ENCODE measurements around the gene S1PR4.
A peak's percentile ranks its signal among the peaks of the same experiment; 100 is the strongest.
"Not testable (repeated sequence)": the region's sequence is repeated elsewhere in the genome, so short reads cannot be mapped to it uniquely, and the experiment has no call there.

S1PR4 gene

DNA sequence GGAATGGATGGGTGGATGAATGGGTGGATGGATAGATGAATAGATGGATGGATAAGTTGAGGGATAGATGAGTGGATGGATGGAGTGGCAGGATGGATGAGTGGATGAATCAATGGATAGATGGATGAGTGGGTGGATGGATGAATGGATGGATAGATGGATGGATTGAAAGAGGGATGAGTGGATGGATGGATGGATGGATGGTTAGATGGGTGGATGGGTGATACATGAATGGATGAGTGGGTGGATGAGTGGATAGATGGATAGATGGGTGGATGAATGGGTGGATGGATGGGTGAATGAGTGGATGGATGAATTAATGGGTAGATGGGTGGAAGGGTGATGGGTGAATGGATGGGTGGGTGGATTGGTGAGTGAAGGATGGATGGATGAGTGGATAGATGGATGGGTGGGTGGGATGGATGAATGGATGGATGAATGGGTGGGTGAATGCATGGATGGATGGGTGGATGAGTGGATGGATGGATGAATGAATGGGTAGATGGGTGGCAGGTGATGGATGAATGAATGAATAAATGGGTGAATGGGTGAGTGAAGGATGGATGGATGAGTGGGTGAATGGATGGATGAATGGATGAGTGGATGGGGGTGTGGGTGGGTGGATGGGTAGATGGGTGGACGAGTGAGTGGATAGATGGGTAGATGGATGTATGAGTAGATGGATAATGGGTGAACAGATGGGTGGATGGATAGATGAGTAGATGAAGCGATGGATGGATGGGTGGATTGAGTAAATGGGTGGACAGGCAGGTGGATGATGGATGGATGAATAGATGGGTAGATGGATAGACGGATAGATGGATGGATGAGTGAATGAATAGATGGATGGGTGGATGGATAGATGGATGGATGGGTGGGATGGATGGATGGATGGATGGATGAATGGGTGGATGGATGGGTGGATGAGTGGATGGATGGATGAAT is 25.0 kb upstream of the S1PR4 start:
- no peak for DNase-seq

DNA sequence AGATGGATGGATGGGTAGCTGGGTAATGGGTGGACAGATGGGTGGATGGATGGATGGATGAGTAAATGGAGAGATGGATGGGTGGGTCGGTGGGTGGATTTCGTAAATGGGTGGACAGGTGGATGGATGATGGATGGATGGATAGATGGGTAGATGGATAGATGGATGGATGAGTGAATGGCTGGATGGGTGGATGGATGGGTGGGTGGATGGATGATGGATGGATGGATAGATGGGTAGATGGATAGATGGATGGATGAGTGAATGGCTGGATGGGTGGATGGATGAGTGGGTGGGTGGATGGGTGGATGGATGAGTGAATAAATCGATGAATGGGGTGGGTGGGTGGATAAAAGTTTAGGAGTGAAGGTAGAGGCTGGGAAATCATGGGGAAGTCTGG is 24.1 kb upstream of the S1PR4 start:
- not testable (repeated sequence) for DNase-seq

DNA sequence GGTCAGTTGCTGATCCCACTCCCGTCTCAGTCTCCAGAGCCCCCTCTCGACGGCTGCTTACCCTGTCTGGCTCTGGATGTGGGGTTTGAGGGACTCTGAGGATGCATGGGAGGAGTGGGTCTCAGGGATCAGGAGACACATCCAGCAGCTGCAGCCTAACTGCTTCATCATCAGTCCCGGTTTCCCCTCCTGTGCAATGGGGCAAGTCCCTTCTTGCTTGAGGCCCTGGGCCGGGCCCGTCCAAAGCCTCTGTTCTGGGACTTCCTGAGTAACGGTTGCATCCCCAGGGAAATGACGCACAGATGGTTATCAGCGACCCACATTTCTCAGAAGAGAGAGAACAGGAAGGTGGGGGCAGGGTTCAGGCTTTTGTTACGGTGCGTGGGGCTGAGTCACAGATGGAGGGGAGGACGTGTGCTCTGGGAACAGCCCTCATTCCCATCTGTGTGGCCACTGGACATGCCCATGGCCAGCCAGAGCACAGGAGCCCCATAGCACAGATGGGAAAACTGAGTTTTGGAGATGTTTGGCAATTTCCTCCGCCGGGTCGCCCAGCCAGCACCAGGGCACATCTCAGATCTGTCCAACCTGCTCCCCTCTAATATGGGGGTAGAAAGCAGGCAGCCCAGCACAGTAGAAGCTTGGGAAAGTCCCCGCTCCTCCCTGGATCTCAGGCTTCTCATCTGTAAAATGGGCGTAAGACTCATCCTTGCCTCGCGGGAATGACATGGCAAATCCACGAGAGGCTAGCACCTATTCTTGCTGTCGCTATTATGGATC is 23.4 kb upstream of the S1PR4 start:
- DNase-seq, result no peak

DNA sequence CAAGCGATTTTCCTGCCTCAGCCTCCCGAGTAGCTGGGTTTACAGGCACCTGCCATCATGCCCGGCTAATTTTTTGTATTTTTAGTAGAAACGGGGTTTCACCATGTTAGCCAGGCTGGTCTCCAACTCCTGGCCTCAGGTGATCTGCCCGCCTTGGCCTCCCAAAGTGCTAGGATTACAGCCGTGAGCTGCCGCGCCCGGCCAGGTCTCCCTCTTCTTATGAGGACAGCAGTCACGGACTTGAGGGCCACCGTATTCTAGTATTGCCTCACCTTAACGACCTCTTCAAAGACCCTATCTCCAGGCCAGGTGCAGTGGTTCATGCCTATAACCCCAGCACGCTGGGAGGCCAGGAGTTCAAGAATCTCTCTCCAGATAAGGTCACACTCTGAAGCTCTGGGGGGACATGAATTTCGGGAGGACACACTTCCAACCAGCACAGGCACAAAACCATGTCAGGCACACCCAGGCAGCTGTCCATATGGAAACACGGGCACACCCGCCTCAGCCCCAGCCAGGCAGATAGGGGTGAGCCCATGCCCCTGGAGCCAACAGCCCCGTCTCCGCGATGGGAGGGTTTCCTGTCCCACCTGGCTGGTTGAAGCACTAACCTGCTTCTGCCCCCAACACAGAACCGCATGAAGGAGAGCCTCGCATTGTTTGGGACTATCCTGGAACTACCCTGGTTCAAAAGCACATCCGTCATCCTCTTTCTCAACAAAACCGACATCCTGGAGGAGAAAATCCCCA is 21.3 kb upstream of the S1PR4 start:
- DNase-seq, result no peak

DNA sequence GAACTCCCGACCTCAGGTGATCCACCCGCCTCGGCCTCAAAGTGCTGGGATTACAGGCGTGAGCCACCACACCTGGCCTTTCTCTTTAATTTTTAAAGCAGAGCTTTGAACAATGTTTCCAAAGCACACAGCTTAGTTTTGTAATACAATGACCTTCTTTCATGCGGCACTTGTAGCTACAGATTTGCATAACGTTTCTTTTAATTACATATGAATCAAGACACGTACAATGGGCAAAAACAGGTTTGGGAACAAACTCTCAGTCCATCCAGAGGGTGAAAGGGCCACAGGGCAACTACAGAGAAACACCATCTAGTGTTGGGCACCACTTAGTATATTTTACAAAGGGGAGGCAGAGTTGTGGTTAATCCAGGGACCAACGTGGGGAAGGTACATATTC is 19.0 kb upstream of the S1PR4 start:
- DNase-seq, result no peak

DNA sequence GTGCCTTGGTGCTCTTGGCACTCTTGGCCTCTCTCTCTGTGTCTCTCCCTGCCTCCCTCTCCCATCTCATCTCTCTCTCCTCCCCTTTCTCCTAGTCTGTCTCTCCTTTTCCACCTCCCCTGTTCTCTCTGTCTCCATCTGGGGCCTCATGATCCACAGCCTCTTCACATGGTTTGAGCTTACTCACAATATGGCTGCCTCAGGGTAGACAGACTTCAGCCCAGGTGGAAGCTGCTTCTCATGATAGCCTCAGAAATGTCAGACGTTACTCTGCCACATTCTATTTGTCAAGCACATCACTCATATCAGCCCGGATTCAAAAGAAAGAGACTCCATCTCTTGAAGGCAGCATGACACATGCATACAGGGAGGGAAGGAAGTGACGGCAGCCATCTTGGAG is 18.4 kb upstream of the S1PR4 start:
- no peak for DNase-seq

DNA sequence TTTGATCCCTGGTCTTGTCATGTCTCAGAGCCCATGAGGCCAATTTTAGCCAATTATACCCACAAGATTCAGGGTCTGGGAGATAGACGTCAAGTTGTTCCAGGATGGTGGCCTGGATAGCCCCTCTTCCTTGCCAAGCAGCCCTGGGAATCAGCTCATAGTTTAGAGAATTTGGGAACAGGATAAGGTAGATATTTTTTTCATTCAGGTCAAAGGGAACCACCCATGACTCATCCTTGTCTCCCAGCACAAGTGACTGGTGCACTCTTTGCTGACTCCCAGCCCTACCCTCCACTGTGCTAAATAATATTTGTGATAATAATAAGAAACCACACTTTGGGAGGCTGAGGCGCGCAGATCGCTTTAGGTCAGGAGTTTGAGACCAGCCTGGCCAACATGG is 17.1 kb upstream of the S1PR4 start:
- DNase-seq, result no peak

DNA sequence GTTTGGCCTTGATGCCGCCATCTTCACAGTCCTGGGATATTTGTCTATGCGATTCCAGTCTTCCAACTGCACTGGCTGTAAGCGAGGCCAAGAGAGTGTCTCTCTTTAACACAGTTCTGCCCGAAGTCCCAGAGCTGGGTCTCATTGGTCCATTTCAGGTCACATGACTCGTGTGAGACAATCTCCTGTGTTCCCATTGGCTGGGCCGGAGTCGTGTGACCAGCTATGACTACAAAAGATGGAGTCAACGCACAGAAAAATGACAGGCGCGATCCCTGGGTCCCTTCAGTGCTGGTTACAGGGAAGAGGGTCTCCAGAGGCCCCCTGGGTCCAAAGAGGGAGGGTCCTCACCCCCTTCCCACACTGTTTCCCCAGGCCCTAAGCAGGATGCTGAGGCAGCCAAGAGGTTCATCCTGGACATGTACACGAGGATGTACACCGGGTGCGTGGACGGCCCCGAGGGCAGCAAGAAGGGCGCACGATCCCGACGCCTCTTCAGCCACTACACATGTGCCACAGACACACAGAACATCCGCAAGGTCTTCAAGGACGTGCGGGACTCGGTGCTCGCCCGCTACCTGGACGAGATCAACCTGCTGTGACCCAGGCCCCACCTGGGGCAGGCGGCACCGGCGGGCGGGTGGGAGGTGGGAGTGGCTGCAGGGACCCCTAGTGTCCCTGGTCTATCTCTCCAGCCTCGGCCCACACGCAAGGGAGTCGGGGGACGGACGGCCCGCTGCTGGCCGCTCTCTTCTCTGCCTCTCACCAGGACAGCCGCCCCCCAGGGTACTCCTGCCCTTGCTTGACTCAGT is 15.9 kb upstream of the S1PR4 start:
- DNase-seq, result no peak

DNA sequence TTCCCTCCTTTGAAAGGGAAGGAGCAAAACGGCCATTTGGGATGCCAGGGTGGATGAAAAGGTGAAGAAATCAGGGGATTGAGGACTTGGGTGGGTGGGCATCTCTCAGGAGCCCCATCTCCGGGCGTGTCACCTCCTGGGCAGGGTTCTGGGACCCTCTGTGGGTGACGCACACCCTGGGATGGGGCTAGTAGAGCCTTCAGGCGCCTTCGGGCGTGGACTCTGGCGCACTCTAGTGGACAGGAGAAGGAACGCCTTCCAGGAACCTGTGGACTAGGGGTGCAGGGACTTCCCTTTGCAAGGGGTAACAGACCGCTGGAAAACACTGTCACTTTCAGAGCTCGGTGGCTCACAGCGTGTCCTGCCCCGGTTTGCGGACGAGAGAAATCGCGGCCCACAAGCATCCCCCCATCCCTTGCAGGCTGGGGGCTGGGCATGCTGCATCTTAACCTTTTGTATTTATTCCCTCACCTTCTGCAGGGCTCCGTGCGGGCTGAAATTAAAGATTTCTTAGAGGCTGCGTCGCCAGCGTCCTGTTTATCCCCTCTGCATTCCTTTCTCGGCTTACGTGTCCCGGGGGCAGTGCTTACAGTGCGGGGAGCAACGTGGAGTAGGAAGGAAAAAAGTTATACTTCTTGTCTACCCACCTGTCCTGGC is 15.2 kb upstream of the S1PR4 start:
- DNase-seq, result peak; percentile 53

DNA sequence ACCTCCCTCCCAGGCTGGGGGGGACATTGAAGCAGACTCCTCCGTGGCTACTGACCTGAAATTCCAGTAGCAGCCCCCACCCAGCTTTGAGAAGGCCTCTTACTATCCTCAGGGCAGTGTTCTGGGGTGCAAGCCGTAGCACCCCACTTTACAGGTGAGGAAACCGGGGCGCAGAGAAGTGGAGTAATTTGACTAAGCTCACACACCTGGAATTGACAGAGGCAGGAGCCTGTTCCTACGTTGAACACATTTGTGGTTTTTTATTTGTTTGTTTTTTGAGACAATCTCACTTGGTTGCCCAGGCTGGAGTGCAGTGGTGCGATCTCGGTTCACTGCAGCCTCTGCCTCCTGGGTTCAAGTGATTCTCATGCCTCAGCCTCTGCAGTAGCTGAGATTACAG is 14.6 kb upstream of the S1PR4 start:
- no peak for DNase-seq

DNA sequence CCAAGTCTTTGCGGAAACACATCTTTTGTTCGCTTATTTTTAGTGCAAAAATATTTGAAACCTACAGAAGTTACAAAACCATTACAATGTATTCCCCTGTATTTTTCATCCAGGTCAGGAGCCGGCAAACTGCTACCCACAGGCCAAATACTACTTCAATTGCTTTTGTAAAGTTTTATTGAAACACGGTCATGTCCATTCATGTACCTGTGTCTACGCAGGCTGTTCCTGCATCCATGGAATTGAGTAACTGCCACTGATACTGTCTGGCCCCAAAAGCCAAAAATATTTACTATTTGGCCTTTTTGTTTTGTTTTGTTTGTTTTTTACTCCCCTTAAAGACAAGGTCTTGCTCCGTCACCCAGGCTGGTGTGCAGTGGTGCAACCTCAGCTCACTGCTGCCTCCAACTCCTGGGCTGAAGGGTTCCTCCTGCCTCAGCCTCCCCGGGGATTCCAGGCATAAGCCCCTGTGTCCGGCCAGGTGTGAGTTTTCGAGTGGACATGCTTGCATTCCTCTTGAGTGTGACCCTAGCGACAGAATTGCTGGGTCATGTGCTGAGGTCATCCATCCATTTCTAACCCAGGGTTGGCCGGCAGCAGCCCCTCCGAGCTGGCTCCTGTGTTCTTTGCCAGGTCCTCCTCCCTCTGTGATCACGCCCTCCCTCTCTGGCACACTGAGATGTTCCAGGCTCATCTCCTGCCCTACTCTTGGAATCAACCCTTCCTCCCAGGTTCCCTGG is 10.9 kb upstream of the S1PR4 start:
- no peak for DNase-seq

DNA sequence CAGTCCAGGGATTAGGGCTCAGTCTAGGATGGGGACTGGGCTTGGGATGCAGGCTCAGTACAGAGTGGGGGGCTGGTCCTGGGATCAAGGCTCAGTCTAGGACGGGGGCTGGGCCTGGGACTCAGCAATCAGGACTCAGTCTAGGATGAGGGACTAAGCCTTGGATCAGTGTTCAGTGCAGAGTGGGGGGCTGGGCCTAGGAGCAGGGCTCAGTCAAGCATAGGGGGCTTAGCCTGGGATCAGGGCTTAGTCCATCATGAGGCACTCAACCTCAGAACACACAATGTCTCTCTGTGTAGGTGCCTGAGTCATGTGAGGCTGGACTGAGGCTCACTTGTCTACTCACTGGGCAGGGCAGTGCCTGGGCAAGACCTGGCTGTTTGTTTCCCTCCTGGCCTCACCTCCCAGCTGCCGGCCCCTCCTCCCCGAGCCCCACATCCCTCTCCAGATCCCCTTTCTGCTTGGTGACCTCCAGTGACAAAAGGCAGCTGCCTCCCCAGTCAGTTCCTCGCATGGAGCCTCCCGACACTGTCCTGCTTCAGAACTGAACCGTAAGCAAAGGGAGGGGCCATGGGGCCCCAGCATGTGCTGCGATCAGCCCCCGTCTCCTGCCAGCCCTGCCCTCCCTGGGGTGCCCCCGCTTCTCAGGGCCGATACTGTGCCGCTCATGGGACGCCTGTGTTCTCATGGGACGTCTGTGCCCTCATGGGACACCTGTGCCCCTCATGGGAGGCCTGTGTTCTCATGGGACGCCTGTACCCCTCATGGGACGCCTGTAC is 6.5 kb upstream of the S1PR4 start:
- DNase-seq, result no peak

DNA sequence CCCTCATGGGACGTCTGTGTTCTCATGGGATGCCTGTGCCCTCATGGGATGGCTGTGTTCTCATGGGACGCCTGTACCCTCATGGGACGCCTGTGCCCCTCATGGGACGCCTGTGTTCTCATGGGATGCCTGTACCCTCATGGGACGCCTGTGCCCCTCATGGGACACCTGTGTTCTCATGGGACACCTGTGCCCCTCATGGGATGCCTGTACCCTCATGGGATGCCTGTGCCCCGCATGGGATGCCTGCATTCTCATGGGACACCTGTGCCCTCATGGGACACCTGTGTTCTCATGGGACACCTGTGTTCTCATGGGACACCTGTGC is 5.9 kb upstream of the S1PR4 start:
- not testable (repeated sequence) for DNase-seq

DNA sequence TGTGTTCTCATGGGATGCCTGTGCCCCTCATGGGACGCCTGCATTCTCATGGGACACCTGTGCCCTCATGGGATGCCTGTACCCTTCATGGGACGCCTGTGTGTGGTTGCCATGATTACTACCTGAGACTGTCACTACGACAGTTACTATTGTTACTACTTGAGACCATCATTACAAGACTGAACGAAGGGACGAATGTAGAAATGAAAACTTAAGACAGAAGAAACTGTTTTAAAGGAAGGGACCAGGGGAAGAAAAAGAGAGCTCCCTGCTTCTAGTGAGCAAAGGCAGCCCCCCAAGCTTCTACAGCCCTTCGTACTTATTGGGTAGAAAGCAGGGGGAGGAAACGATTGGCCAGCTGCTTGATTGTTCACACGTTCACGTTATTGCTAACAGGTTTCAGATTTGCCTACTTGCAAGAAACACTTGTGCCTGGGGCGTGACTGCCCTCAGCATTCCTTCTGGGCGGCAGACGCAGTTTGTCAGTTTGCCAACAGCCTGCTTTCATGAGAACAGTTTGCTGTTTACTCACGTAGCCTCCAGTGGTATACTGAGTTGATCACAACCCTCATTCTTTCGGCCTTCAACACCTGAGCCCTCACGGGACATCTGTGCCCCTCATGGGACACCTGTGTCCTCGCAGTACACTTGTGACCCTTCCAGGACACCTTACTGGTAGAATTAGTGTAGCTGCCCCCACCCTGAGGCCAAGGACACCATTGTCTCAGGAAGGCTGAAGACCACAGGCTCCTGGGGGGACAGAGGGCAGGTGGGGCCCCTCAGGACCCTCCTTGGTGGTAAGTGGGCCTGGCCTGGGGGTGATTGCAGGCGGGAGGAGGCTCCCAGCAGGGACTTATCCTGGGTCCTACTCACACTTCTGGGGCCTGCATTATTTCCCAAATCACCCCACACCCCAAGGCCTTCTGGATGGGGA is 2.5 kb upstream of the S1PR4 start:
- DNase-seq, result no peak

DNA sequence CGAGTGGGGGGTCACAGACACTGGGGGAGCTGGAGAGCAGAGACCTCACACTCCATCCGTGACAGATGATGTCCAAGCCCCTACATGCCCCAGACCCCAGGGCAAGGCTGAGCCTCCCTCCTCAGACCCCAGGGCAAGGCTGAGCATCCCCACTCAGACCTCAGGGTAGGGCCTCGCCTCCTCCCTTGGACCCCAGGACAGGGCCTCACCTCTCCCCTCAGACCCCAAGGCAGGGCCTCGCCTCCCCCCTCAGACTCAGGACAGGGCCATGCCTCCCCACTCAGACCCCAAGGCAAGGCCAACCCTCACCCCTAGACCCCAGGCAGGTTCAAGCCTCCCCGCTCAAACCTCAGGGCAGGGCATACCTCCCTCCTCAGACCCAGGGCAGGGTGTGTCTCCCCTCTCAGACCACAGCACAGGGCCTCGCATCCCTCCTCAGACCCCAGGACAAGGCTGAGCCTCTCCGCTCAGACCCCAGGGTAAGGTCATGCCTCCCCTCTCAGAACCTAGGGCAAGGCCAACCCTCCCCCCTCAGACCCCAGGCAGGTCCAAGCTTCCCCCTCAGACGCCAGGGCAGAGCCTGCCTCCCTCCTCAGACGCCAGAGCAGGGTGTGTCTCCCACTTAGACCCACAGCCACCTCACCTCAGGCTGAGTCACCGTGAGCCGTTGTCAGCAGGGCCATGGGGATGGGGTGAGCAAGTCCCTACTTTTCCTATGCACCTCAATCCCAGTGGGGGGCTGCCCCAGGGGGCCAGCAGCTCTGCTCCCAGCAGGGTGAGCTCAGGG is 1.7 kb upstream of the S1PR4 start:
- no peak for DNase-seq

DNA sequence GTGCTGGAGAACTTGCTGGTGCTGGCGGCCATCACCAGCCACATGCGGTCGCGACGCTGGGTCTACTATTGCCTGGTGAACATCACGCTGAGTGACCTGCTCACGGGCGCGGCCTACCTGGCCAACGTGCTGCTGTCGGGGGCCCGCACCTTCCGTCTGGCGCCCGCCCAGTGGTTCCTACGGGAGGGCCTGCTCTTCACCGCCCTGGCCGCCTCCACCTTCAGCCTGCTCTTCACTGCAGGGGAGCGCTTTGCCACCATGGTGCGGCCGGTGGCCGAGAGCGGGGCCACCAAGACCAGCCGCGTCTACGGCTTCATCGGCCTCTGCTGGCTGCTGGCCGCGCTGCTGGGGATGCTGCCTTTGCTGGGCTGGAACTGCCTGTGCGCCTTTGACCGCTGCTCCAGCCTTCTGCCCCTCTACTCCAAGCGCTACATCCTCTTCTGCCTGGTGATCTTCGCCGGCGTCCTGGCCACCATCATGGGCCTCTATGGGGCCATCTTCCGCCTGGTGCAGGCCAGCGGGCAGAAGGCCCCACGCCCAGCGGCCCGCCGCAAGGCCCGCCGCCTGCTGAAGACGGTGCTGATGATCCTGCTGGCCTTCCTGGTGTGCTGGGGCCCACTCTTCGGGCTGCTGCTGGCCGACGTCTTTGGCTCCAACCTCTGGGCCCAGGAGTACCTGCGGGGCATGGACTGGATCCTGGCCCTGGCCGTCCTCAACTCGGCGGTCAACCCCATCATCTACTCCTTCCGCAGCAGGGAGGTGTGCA is 587 bp downstream of the S1PR4 start:
- no peak for DNase-seq

DNA sequence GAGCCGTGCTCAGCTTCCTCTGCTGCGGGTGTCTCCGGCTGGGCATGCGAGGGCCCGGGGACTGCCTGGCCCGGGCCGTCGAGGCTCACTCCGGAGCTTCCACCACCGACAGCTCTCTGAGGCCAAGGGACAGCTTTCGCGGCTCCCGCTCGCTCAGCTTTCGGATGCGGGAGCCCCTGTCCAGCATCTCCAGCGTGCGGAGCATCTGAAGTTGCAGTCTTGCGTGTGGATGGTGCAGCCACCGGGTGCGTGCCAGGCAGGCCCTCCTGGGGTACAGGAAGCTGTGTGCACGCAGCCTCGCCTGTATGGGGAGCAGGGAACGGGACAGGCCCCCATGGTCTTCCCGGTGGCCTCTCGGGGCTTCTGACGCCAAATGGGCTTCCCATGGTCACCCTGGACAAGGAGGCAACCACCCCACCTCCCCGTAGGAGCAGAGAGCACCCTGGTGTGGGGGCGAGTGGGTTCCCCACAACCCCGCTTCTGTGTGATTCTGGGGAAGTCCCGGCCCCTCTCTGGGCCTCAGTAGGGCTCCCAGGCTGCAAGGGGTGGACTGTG is 1.2 kb downstream of the S1PR4 start:
- no peak for DNase-seq

Data from NCI-H510A treated with DMSO at 0.1 percent for 48 hours (cell line).